SK-N-SH treated with all-trans-retinoic acid at 6 μM for 48 hours (cell line): ENCODE measurements around the gene PRKAG2.

Experiments used
- ATAC-seq: fragments of 200-7000 bp; cut with Tn5 transposase; 3 replicates; pipeline ENCODE4 v1.9.1; 2020; ENCODE audit warnings: mild to moderate bottlenecking, moderate library complexity
- ARNTL ChIP-seq: fragments of 450-650 bp; formaldehyde crosslinking; IDR thresholded peaks from 2 replicates; pipeline ENCODE4 v1.5.0; 2020; ENCODE audit warnings: low read depth, mild to moderate bottlenecking, moderate library complexity, borderline replicate concordance
- BACH2 ChIP-seq: fragments of 250-450 bp; sonication (Bioruptor Pico); IDR thresholded peaks from 2 replicates; pipeline ENCODE4 v1.9.0; 2021; ENCODE audit warnings: mild to moderate bottlenecking, borderline replicate concordance
- CSDC2 ChIP-seq: fragments of 250-450 bp; sonication (Bioruptor Pico); IDR thresholded peaks from 2 replicates; pipeline ENCODE4 v1.5.0; 2020; ENCODE audit warnings: mild to moderate bottlenecking, moderate library complexity
- CSRNP3 ChIP-seq: fragments of 250-450 bp; sonication (Bioruptor Pico); IDR thresholded peaks from 2 replicates; pipeline ENCODE4 v1.5.1; 2021; ENCODE audit warnings: mild to moderate bottlenecking, moderate library complexity
- ESRRG ChIP-seq: fragments of 250-450 bp; sonication (Bioruptor Pico); IDR thresholded peaks from 2 replicates; pipeline ENCODE4 v1.6.1; 2021; ENCODE audit warnings: mild to moderate bottlenecking
- GLIS3 ChIP-seq: fragments of 250-450 bp; sonication (Bioruptor Pico); IDR thresholded peaks from 2 replicates; pipeline ENCODE4 v1.5.0; 2020; ENCODE audit warnings: mild to moderate bottlenecking, moderate library complexity
- ISL1 ChIP-seq: fragments of 250-450 bp; sonication (Bioruptor Pico); IDR thresholded peaks from 2 replicates; pipeline ENCODE4 v2.1.2; 2022; ENCODE audit warnings: mild to moderate bottlenecking, moderate library complexity
- OSR1 ChIP-seq: fragments of 250-450 bp; sonication (Bioruptor Pico); IDR thresholded peaks from 2 replicates; pipeline ENCODE4 v1.8.0; 2022; ENCODE audit warnings: moderate library complexity, mild to moderate bottlenecking, inconsistent platforms
- PATZ1 ChIP-seq: fragments of 250-450 bp; sonication (Bioruptor Pico); IDR thresholded peaks from 2 replicates; pipeline ENCODE4 v1.8.0; 2020; ENCODE audit warnings: mild to moderate bottlenecking, moderate library complexity, borderline replicate concordance
- POU6F1 ChIP-seq: fragments of 250-450 bp; sonication (Bioruptor Pico); IDR thresholded peaks from 2 replicates; pipeline ENCODE4 v1.8.0; 2021; ENCODE audit warnings: low read depth, mild to moderate bottlenecking, moderate library complexity, borderline replicate concordance
- PPARA ChIP-seq: fragments of 250-450 bp; sonication (Bioruptor Pico); IDR thresholded peaks from 2 replicates; pipeline ENCODE4 v1.5.0; 2020; ENCODE audit warnings: mild to moderate bottlenecking, borderline replicate concordance
- RARB ChIP-seq: fragments of 250-450 bp; sonication (Bioruptor Pico); IDR thresholded peaks from 2 replicates; pipeline ENCODE4 v1.8.0; 2021; ENCODE audit warnings: mild to moderate bottlenecking, moderate library complexity
- SNAI2 ChIP-seq: fragments of 250-450 bp; sonication (Bioruptor Pico); IDR thresholded peaks from 2 replicates; pipeline ENCODE4 v1.5.0; 2020; ENCODE audit warnings: mild to moderate bottlenecking, moderate library complexity
- TCF4 ChIP-seq: fragments of 250-450 bp; sonication (Bioruptor Pico); IDR thresholded peaks from 2 replicates; pipeline ENCODE4 v1.8.0; 2021; ENCODE audit warnings: mild to moderate bottlenecking, moderate library complexity, borderline replicate concordance
- TOX ChIP-seq: fragments of 250-450 bp; sonication (Bioruptor Pico); IDR thresholded peaks from 2 replicates; pipeline ENCODE4 v1.8.0; 2021; ENCODE audit warnings: mild to moderate bottlenecking, moderate library complexity, borderline replicate concordance
- ZC3H10 ChIP-seq: fragments of 250-450 bp; sonication (Bioruptor Pico); IDR thresholded peaks from 2 replicates; pipeline ENCODE4 v1.5.1; 2021; ENCODE audit warnings: mild to moderate bottlenecking, moderate library complexity
- ZFP3 ChIP-seq: fragments of 250-450 bp; sonication (Bioruptor Pico); IDR thresholded peaks from 2 replicates; pipeline ENCODE4 v1.5.0; 2020; ENCODE audit warnings: mild to moderate bottlenecking, moderate library complexity
- ZFP30 ChIP-seq: fragments of 450-650 bp; formaldehyde crosslinking; IDR thresholded peaks from 2 replicates; pipeline ENCODE4 v1.5.0; 2022; ENCODE audit warnings: mild to moderate bottlenecking, moderate library complexity
- ZNF565 ChIP-seq: fragments of 450-650 bp; formaldehyde crosslinking; conservative IDR thresholded peaks from 2 replicates; pipeline ENCODE4 v1.5.0; 2020; ENCODE audit warnings: low read depth, mild to moderate bottlenecking, moderate library complexity
- ZNF70 ChIP-seq: fragments of 450-650 bp; formaldehyde crosslinking; IDR thresholded peaks from 2 replicates; pipeline ENCODE4 v1.5.0; 2020; ENCODE audit warnings: mild to moderate bottlenecking, moderate library complexity
- ZNF8 ChIP-seq: fragments of 450-650 bp; formaldehyde crosslinking; IDR thresholded peaks from 2 replicates; pipeline ENCODE4 v1.5.0; 2020; ENCODE audit warnings: mild to moderate bottlenecking, moderate library complexity
- TF ChIP-seq, protein P1 (sequence below): fragments of 250-450 bp; sonication (Bioruptor Pico); IDR thresholded peaks from 2 replicates; pipeline ENCODE4 v1.5.1; 2020; ENCODE audit warnings: low read depth, mild to moderate bottlenecking, moderate library complexity
- TF ChIP-seq, protein P2 (sequence below): fragments of 250-450 bp; sonication (Bioruptor Pico); IDR thresholded peaks from 2 replicates; pipeline ENCODE4 v1.5.0; 2020; ENCODE audit warnings: mild to moderate bottlenecking, moderate library complexity

PRKAG2 gene

DNA sequence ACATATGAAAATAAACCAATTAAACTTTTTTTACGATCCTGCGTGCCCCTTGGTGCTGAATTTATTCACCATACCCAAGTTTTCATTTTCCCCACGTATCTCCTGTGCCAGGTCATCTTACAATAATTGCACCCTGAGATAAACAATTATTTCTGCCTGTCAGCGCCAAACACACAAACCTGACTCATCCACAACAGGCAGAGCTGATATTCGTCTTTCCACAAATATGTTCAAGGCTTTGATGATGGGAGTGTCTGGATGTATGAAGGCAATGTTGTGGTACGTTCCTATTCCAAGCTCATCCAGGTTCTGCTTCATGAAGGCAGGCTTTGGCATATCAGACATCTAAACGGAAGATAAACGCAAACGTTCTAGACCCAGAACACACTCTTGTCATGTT is 311.4 kb downstream of the PRKAG2 start:
- peak; percentile 38; the same call in 2 of the 3 replicates for ATAC-seq
- TF ChIP-seq ARNTL (CRISPR knock-in tag) = no peak
- 0 out of 2 replicates have a peak, but pooled peaks have one; percentile 36 for TF ChIP-seq ISL1

DNA sequence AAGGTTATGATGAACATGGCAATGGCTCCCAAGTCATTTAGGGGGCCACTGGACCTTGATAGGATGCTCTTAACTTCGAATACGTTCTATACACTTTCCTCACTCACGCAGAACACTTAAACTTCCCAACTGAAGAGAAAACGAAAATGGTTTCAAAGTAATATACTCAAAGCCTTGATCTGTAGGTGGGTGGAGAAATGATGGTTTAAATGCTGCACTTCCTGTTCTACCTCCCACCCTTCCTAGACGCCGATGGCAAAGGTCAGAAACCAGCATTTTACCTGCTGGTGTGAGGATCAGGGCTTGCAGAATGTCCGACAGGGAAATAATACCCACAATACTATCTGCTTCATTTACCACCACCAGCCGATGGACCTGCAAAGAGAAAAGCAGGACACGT is 316.7 kb downstream of the PRKAG2 start:
- TF ChIP-seq RARB (CRISPR knock-in tag) (no peak), OSR1 (CRISPR knock-in tag) (no peak), CSDC2 (CRISPR knock-in tag) (no peak), ISL1 (no peak), ZFP3 (no peak), ZNF565 (CRISPR knock-in tag) (no peak), ESRRG (no peak), ARNTL (CRISPR knock-in tag) (no peak), BACH2 (CRISPR knock-in tag) (no peak), TOX (CRISPR knock-in tag) (no peak), TCF4 (CRISPR knock-in tag) (no peak), ZC3H10 (CRISPR knock-in tag) (no peak), CSRNP3 (CRISPR knock-in tag) (no peak), PATZ1 (CRISPR knock-in tag) (no peak), SNAI2 (CRISPR knock-in tag) (no peak), ZNF70 (CRISPR knock-in tag) (no peak), ZNF8 (CRISPR knock-in tag) (no peak), POU6F1 (no peak)
- TF ChIP-seq, protein P1, sequence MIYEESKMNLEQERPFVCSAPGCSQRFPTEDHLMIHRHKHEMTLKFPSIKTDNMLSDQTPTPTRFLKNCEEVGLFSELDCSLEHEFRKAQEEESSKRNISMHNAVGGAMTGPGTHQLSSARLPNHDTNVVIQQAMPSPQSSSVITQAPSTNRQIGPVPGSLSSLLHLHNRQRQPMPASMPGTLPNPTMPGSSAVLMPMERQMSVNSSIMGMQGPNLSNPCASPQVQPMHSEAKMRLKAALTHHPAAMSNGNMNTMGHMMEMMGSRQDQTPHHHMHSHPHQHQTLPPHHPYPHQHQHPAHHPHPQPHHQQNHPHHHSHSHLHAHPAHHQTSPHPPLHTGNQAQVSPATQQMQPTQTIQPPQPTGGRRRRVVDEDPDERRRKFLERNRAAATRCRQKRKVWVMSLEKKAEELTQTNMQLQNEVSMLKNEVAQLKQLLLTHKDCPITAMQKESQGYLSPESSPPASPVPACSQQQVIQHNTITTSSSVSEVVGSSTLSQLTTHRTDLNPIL = no peak
- TF ChIP-seq, all 23 proteins: peak for 0
- no peak for ATAC-seq

- TF ChIP-seq ARNTL (CRISPR knock-in tag) (no peak), BACH2 (CRISPR knock-in tag) (no peak), GLIS3 (CRISPR knock-in tag) (no peak), ESRRG (no peak), TCF4 (CRISPR knock-in tag) (no peak), POU6F1 (no peak), CSDC2 (CRISPR knock-in tag) (no peak), CSRNP3 (CRISPR knock-in tag) (no peak), ZFP30 (CRISPR knock-in tag) (no peak), RARB (CRISPR knock-in tag) (no peak), ZFP3 (no peak), PPARA (no peak), PATZ1 (CRISPR knock-in tag) (no peak)
- TF ChIP-seq, protein P2, sequence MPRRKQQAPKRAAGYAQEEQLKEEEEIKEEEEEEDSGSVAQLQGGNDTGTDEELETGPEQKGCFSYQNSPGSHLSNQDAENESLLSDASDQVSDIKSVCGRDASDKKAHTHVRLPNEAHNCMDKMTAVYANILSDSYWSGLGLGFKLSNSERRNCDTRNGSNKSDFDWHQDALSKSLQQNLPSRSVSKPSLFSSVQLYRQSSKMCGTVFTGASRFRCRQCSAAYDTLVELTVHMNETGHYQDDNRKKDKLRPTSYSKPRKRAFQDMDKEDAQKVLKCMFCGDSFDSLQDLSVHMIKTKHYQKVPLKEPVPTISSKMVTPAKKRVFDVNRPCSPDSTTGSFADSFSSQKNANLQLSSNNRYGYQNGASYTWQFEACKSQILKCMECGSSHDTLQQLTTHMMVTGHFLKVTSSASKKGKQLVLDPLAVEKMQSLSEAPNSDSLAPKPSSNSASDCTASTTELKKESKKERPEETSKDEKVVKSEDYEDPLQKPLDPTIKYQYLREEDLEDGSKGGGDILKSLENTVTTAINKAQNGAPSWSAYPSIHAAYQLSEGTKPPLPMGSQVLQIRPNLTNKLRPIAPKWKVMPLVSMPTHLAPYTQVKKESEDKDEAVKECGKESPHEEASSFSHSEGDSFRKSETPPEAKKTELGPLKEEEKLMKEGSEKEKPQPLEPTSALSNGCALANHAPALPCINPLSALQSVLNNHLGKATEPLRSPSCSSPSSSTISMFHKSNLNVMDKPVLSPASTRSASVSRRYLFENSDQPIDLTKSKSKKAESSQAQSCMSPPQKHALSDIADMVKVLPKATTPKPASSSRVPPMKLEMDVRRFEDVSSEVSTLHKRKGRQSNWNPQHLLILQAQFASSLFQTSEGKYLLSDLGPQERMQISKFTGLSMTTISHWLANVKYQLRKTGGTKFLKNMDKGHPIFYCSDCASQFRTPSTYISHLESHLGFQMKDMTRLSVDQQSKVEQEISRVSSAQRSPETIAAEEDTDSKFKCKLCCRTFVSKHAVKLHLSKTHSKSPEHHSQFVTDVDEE (CRISPR knock-in tag) = no peak
- ATAC-seq = no peak
These were observed 317.2 kb downstream of the PRKAG2 start for GRCh38 chr7:151559557-151560183.
